GM19193 (cell line): Measurements from ENCODE around the gene EXOC6.

Experiments
- POLR2A ChIP-seq: IDR thresholded peaks from 4 replicates; pipeline ENCODE4 v1.6.1; 2011; ENCODE audit not compliant: insufficient read depth, insufficient read length; ENCODE audit errors: extremely low read depth

The EXOC6 gene

GRCh38 chr10:92991513-92991912 is 143.2 kb downstream of the EXOC6 start:
- TF ChIP-seq POLR2A = no peak

GRCh38 chr10:92993699-92994272 is 145.5 kb downstream of the EXOC6 start:
- TF ChIP-seq POLR2A = no peak

- no peak for TF ChIP-seq POLR2A
These were observed 147.2 kb downstream of the EXOC6 start for GRCh38 chr10:92995509-92995908.

GRCh38 chr10:92997620-92998019 is 149.3 kb downstream of the EXOC6 start:
- TF ChIP-seq POLR2A = no peak

- no peak for TF ChIP-seq POLR2A
These were observed 150.9 kb downstream of the EXOC6 start for GRCh38 chr10:92999191-92999590.

GRCh38 chr10:93006435-93007039 is 158.2 kb downstream of the EXOC6 start:
- no peak for TF ChIP-seq POLR2A

- no peak for TF ChIP-seq POLR2A
These were observed 167.4 kb downstream of the EXOC6 start for GRCh38 chr10:93015722-93016121.

GRCh38 chr10:93023013-93023650 is 174.8 kb downstream of the EXOC6 start:
- TF ChIP-seq POLR2A = no peak

- no peak for TF ChIP-seq POLR2A
These were observed 177.8 kb downstream of the EXOC6 start for GRCh38 chr10:93026072-93026471.

- TF ChIP-seq POLR2A = no peak
These were observed 179.2 kb downstream of the EXOC6 start for GRCh38 chr10:93027508-93027907.

GRCh38 chr10:93028883-93029282 is 180.6 kb downstream of the EXOC6 start:
- TF ChIP-seq POLR2A = no peak

- TF ChIP-seq POLR2A = no peak
These were observed 182.1 kb downstream of the EXOC6 start for GRCh38 chr10:93030409-93030808.

GRCh38 chr10:93032105-93032808 is 183.9 kb downstream of the EXOC6 start:
- TF ChIP-seq POLR2A = no peak

GRCh38 chr10:93032809-93033137 is 184.5 kb downstream of the EXOC6 start:
- no peak for TF ChIP-seq POLR2A

- TF ChIP-seq POLR2A = no peak
These were observed 186.1 kb downstream of the EXOC6 start for GRCh38 chr10:93034426-93034825.

GRCh38 chr10:93039110-93039509 is 190.8 kb downstream of the EXOC6 start:
- TF ChIP-seq POLR2A = no peak
